K562 (cell line): ENCODE data around the gene TUB. TPM values are rescaled to one million over a fixed set of nuclear protein-coding genes. Genes with fewer than 3 reads are reported as not detected.

Experiments used
- ATAC-seq: fragments of 200-7000 bp; cut with Tn5 transposase; 3 replicates; pipeline ENCODE4 v1.9.1; 2020; ENCODE audit warnings: moderate library complexity
- BruUV-seq: library from RNA; stranded (reverse); fragments of 400-500 nt; replicated peaks from 2 replicates; lab custom pipeline; 2021; lab: Mats Ljungman, UMichigan
- CTCF ChIA-PET: fragments of 300-600 bp; formaldehyde crosslinking; extraction: SDS; loops from one replicate; lab custom pipeline; 2021; ENCODE audit warnings: low intra/inter-chr PET ratio; lab: Yijun Ruan, JAX
- POLR2A ChIA-PET: fragments of 300-600, 350-650 bp; sonication (Branson Sonifier 250); formaldehyde crosslinking; extraction: SDS; loops from one replicate; lab custom pipeline; 2021; ENCODE audit warnings: antibody characterized with exemption, inconsistent platforms; lab: Yijun Ruan, JAX
- DNase-seq, 4 experiments: peaks; one replicate each; pipeline versions ENCODE4 v3.0.0 to v3.0.0-alpha.2; 2011 to 2018; ENCODE audit warnings: low spot score in 3 of 4, mixed read lengths in 3 of 4; ENCODE audit errors: extremely low read depth in 1 of 4
- FAIRE-seq: peaks from 2 replicates; lab custom pipeline; 2011; peaks lifted over from hg19 to GRCh38; lab: Jason Lieb, UNC
- H2AFZ ChIP-seq: 2 replicates; pipeline ENCODE4 v1.6.0; 2011; ENCODE audit warnings: low read depth, low read length, control low read depth, inconsistent platforms
- H3K27ac ChIP-seq: fragments of 200-600 bp; 3 replicates; pipeline ENCODE4 v1.8.0; 2011; ENCODE audit warnings: low read depth, mild to moderate bottlenecking, control low read depth, inconsistent platforms, low read length, moderate library complexity, mixed read lengths; ENCODE audit errors: extremely low read depth
- H3K27me3 ChIP-seq, 2 experiments: fragments of 300-600 bp in 1 of 2; 2 replicates in 1 of 2; 3 replicates in 1 of 2; pipeline versions ENCODE4 v1.6.0 to v1.8.0; 2011; ENCODE audit warnings: inconsistent platforms in 2 of 2, low read length in 2 of 2, mild to moderate bottlenecking in 1 of 2, mixed read lengths in 1 of 2, moderate library complexity in 1 of 2; ENCODE audit not compliant: control insufficient read depth in 2 of 2, insufficient read depth in 2 of 2
- H3K36me3 ChIP-seq: fragments of 300-600 bp; 3 replicates; pipeline ENCODE4 v1.8.0; 2011; ENCODE audit warnings: mild to moderate bottlenecking, low read length, inconsistent platforms; ENCODE audit not compliant: control insufficient read depth, insufficient read depth
- H3K4me1 ChIP-seq, 2 experiments: fragments of 200-600 bp in 1 of 2; replicated peaks in 1 of 2; 2 replicates in 1 of 2; 3 replicates in 1 of 2; pipeline versions ENCODE4 v1.5.1 to v1.8.0; 2011; ENCODE audit warnings: inconsistent platforms in 2 of 2, low read length in 2 of 2, mild to moderate bottlenecking in 1 of 2, mixed read lengths in 1 of 2, moderate library complexity in 1 of 2; ENCODE audit not compliant: control insufficient read depth in 2 of 2, insufficient read depth in 2 of 2
- H3K4me2 ChIP-seq: 2 replicates; pipeline ENCODE4 v1.6.1; 2011; ENCODE audit warnings: low read length, control low read depth, inconsistent platforms, mixed read lengths; ENCODE audit not compliant: insufficient read depth
- H3K4me3 ChIP-seq: fragments of 200-600 bp; sonication (generic), shearing (Covaris generic); 2 replicates; pipeline ENCODE4 v1.5.1; 2016; ENCODE audit warnings: control low read depth, inconsistent platforms
- H3K79me2 ChIP-seq: fragments of 200-600 bp; 3 replicates; pipeline ENCODE4 v1.8.0; 2011; ENCODE audit warnings: low read length, inconsistent platforms; ENCODE audit not compliant: control insufficient read depth, insufficient read depth
- H3K9ac ChIP-seq, 2 experiments: 2 replicates each; pipeline versions ENCODE4 v1.6.0 to v1.6.1; 2011; ENCODE audit warnings: low read depth in 2 of 2, low read length in 2 of 2, control low read depth in 1 of 2, inconsistent platforms in 1 of 2, mild to moderate bottlenecking in 1 of 2, mixed read lengths in 1 of 2; ENCODE audit not compliant: insufficient read depth in 1 of 2
- H3K9me1 ChIP-seq: one replicate; pipeline ENCODE4 v1.6.0; 2011; ENCODE audit warnings: inconsistent platforms, mild to moderate bottlenecking, low read length, moderate library complexity; ENCODE audit not compliant: control insufficient read depth, insufficient read depth
- H3K9me3 ChIP-seq: replicated peaks from 2 replicates; pipeline ENCODE4 v1.5.1; 2011; ENCODE audit warnings: low read depth, low read length, inconsistent platforms; ENCODE audit not compliant: control insufficient read depth, insufficient read depth
- H4K20me1 ChIP-seq: replicated peaks from 2 replicates; pipeline ENCODE4 v1.6.1; 2011; ENCODE audit warnings: low read length, inconsistent platforms, mixed read lengths; ENCODE audit not compliant: control insufficient read depth, insufficient read depth
- BHLHE40 ChIP-seq: IDR thresholded peaks from 2 replicates; pipeline ENCODE4 v1.6.1; 2011; ENCODE audit warnings: low read length, improper control_type of control experiment
- CAMTA2 ChIP-seq: fragments of 250-450 bp; sonication (Bioruptor Pico); conservative IDR thresholded peaks from 2 replicates; pipeline ENCODE4 v1.5.1; 2022
- E2F3 ChIP-seq: fragments of 250-450 bp; sonication (Bioruptor Pico); IDR thresholded peaks from 2 replicates; pipeline ENCODE4 v1.4.0; 2020; ENCODE audit warnings: mild to moderate bottlenecking
- HDAC3 ChIP-seq: fragments of 450-650 bp; IDR thresholded peaks from 2 replicates; pipeline ENCODE4 v1.6.1; 2018; ENCODE audit warnings: borderline replicate concordance, mild to moderate bottlenecking, moderate library complexity; ENCODE audit not compliant: partially characterized antibody
- NBN ChIP-seq: fragments of 450-650 bp; IDR thresholded peaks from 2 replicates; pipeline ENCODE4 v1.6.1; 2016; ENCODE audit warnings: low read depth, mild to moderate bottlenecking
- NCOA4 ChIP-seq: fragments of 450-650 bp; IDR thresholded peaks from 2 replicates; pipeline ENCODE4 v1.6.1; 2018; ENCODE audit warnings: mild to moderate bottlenecking; ENCODE audit not compliant: partially characterized antibody
- NR2F6 ChIP-seq: fragments of 450-650 bp; formaldehyde crosslinking; IDR thresholded peaks from 2 replicates; pipeline ENCODE4 v1.4.0; 2020; ENCODE audit warnings: mild to moderate bottlenecking
- RBM15 ChIP-seq: fragments of 200-400 bp; formaldehyde crosslinking; IDR thresholded peaks from 2 replicates; pipeline ENCODE4 v1.6.1; 2018; ENCODE audit warnings: mild to moderate bottlenecking, low read length, moderate library complexity; ENCODE audit not compliant: insufficient read depth
- RFX1 ChIP-seq: fragments of 450-650 bp; IDR thresholded peaks from 2 replicates; pipeline ENCODE4 v1.6.1; 2016; ENCODE audit warnings: mild to moderate bottlenecking, moderate library complexity
- SNRNP70 ChIP-seq: fragments of 200-400 bp; formaldehyde crosslinking; optimal IDR thresholded peaks from 2 replicates; pipeline ENCODE3; 2017; ENCODE audit warnings: low read depth, low read length
- TAL1 ChIP-seq: fragments of 450-650 bp; IDR thresholded peaks from 2 replicates; pipeline ENCODE4 v1.6.1; 2016; ENCODE audit warnings: mild to moderate bottlenecking
- ZKSCAN8 ChIP-seq: fragments of 200-800 bp; sonication (Bioruptor generic); IDR thresholded peaks from 2 replicates; pipeline ENCODE4 v1.6.1; 2016; ENCODE audit warnings: missing genetic modification characterization, missing compliant biosample characterization
- ZNF124 ChIP-seq: sonication (generic); formaldehyde crosslinking; IDR thresholded peaks from 2 replicates; pipeline ENCODE4 v1.8.1; 2022; ENCODE audit warnings: missing genetic modification reagents
- WGBS: fragments of 100-300 bp; shearing (Covaris generic); methylation state at CpG from one replicate; pipeline ENCODE4 v1.1.6; 2016; ENCODE audit warnings: low coverage, mixed read lengths; ENCODE audit not compliant: insufficient coverage; ENCODE audit errors: missing lambda C conversion rate; 5-methylcytosine and 5-hydroxymethylcytosine counted together
- in situ Hi-C: fragments of 300-500 bp; cut with MboI; formaldehyde crosslinking; loops from 4 replicates; pipeline ENCODE4 v1.15.0; 2018; ENCODE audit warnings: inconsistent platforms, mixed read lengths
- intact Hi-C: fragments of 100-400 bp; cut with micrococcal nuclease; formaldehyde crosslinking; loops from 2 replicates; pipeline ENCODE4 v1.14.2; 2022
- polyA plus RNA-seq, 8 experiments: library from polyadenylated mRNA; depleted of rRNA in 4 of 8; stranded (reverse) in 5 of 8; unstranded in 3 of 8; fragments of >200 nt; fragmentation: Nextera tagmentation in 2 of 8; fragmentation: Illumina TruSeq in 1 of 8; extraction: Ambion mirVana in 2 of 8; extraction: Trizol in 1 of 8; gene quantifications; 2 replicates each; pipeline versions ENCODE4 v1.2.1 to v1.2.3, GENCODE V29; 2011 to 2014; ENCODE audit warnings: inconsistent platforms in 1 of 8, missing spikeins in 1 of 8
- total RNA-seq, 7 experiments: library from RNA; depleted of rRNA in 6 of 7; stranded (reverse); fragments of >200 nt in 6 of 7; fragmentation: Illumina TruSeq in 2 of 7; extraction: Trizol in 2 of 7; gene quantifications; 2 replicates each; pipeline versions ENCODE4 v1.2.1 to v1.2.3, GENCODE V29; 2011 to 2021; ENCODE audit warnings: low replicate concordance in 1 of 7
- TF ChIP-seq, protein P1 (sequence below): fragments of 250-450 bp; sonication (Bioruptor Pico); IDR thresholded peaks from 2 replicates; pipeline ENCODE4 v1.5.0; 2021; ENCODE audit warnings: mild to moderate bottlenecking, moderate library complexity
- TF ChIP-seq, protein P2 (sequence below), 2 experiments: fragments of 200-800 bp in 1 of 2; sonication (Bioruptor generic) in 1 of 2; sonication (generic) in 1 of 2; formaldehyde crosslinking in 1 of 2; IDR thresholded peaks in 1 of 2; conservative IDR thresholded peaks in 1 of 2; 2 replicates each; pipeline versions ENCODE4 v1.5.0 to v1.6.1; 2016 to 2020; ENCODE audit warnings: missing compliant biosample characterization in 1 of 2, missing genetic modification characterization in 1 of 2, missing genetic modification reagents in 1 of 2
- TF ChIP-seq, protein P3 (sequence below): fragments of 250-450 bp; sonication (Bioruptor Pico); IDR thresholded peaks from 2 replicates; pipeline ENCODE4 v1.4.0; 2020
- TF ChIP-seq, protein P4 (sequence below): fragments of 250-450 bp; sonication (Bioruptor Pico); IDR thresholded peaks from 2 replicates; pipeline ENCODE4 v1.4.0; 2020; ENCODE audit warnings: mild to moderate bottlenecking

TUB gene
- total and polyA plus RNA-seq, 9 of the 15 experiments (the other 6 are each of a cell fraction or from before 2014, with no cell fraction given): not detected

DNA sequence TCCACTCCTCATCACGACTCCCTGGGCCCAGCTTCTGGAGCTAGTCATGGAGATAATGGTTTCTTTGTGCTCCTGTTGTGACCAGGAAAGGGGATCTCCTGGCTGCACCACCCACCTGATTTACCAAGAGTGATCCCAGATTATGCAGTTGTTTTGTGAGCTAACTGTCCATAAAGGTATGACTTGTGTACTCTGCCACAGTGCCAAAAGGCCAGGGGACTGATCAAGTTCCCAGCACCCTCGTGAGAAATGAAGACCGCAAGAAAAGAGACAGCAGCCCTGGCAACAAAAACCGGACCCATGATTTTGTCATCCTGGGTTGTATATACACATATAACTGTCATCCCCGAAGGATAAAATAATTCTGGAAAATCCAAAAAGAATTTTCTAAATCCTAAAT lies 26.6 kb downstream of the TUB start:
- H3K4me2 ChIP-seq: no peak overlapping the region
- H3K27ac ChIP-seq: no peak overlapping the region
- no peaks in the 10 kb centered on the region for H3K9me1 ChIP-seq
- no peak overlapping the region for H2AFZ ChIP-seq
- H3K4me1 ChIP-seq: no peaks in the 10 kb centered on the region
- intact Hi-C loops (no loop called here), in situ Hi-C loops (no loop called here)
- 1% methylated on average over 5 of the region's 5 CpGs for WGBS
- no peak overlapping the region for H3K4me3 ChIP-seq
- no peaks in the 10 kb centered on the region for H3K36me3 ChIP-seq
- H3K27me3 ChIP-seq: peaks cover 0 to 8% of the 10 kb centered on the region in 2 experiments; a peak in 3 of 5 replicates
- DNase-seq (no peak), ATAC-seq (no peak), FAIRE-seq (no peak)
- ChIA-PET CTCF (no interaction called here), POLR2A (interaction anchor here (0.9 kb wide), 1 partner anchor 19 kb away, joined by 3 read pairs; no protein-coding TSS in a partner anchor)
- H3K79me2 ChIP-seq: no peaks in the 10 kb centered on the region
- no peak overlapping the region for H3K9ac ChIP-seq
- no peaks in the 10 kb centered on the region; the same call in 1 of the 2 replicates for H4K20me1 ChIP-seq
- no TSS peak for BruUV-seq
- no peaks in the 10 kb centered on the region for H3K9me3 ChIP-seq
- TF ChIP-seq NCOA4 (no peak), NBN (no peak), CAMTA2 (no peak), NR2F6 (CRISPR knock-in tag) (no peak), E2F3 (CRISPR knock-in tag) (no peak), HDAC3 (no peak), BHLHE40 (no peak), ZKSCAN8 (CRISPR knock-in tag) (no peak), ZNF124 (CRISPR knock-in tag) (no peak), RBM15 (no peak), TAL1 (no peak), SNRNP70 (no peak), RFX1 (no peak)
- TF ChIP-seq, protein P1, sequence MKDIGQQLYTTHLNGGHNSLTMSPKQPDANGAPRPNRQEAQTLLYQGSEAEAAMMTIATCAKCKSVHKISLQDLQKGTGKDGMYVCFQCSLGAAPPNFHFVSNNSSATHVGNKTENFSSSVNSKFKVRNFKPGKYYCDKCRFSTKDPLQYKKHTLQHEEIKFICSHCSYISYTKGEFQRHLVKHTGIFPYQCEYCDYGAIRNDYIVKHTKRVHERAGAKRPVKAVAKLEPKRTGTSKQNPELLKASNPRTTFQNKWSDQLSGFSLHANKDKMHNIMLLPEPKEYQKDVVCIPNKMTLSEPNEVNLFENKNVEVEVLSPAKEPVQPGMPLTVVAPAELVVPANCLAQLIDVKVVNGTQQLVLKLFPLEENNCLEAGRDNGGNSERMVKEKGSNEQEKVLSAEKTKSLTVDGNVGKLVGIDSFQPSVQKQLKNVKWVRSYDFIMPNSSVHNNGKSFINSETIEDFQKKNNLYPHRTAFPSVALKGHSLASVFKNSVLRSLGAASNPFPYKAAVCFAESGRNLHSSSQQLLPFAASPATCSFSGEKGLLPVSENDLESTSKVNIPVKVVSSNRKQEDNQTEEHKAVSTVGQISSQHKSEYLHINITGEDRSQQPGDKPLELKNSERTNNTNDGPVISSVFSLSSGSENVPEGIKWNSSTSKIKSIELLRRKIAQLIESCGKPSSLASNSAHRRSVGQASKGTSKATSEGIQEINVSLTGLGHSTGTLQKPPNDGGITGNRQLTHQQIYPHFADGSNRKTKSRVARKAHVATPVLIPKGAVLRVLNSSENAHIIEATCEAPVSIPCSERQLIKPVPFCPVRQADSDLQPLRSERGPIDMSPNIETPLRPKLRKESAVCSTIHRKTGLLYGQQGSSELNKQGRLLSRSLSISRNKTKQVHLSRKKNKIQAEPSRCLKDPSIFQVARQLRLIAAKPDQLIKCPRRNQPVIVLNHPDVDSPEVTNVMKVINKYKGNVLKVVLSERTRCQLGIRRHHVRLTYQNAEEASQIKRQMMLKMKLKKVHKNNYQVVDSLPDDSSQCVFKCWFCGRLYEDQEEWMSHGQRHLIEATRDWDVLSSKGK (CRISPR knock-in tag): no peak
- TF ChIP-seq, protein P2, sequence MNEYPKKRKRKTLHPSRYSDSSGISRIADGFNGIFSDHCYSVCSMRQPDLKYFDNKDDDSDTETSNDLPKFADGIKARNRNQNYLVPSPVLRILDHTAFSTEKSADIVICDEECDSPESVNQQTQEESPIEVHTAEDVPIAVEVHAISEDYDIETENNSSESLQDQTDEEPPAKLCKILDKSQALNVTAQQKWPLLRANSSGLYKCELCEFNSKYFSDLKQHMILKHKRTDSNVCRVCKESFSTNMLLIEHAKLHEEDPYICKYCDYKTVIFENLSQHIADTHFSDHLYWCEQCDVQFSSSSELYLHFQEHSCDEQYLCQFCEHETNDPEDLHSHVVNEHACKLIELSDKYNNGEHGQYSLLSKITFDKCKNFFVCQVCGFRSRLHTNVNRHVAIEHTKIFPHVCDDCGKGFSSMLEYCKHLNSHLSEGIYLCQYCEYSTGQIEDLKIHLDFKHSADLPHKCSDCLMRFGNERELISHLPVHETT (CRISPR knock-in tag; conservative IDR thresholded peaks at IDR 0.05 in 1 of 2, IDR thresholded peaks at IDR 0.05 in 1 of 2): no peak
- TF ChIP-seq, protein P3, sequence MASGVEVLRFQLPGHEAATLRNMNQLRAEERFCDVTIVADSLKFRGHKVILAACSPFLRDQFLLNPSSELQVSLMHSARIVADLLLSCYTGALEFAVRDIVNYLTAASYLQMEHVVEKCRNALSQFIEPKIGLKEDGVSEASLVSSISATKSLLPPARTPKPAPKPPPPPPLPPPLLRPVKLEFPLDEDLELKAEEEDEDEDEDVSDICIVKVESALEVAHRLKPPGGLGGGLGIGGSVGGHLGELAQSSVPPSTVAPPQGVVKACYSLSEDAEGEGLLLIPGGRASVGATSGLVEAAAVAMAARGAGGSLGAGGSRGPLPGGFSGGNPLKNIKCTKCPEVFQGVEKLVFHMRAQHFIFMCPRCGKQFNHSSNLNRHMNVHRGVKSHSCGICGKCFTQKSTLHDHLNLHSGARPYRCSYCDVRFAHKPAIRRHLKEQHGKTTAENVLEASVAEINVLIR (CRISPR knock-in tag): no peak
- TF ChIP-seq, protein P4, sequence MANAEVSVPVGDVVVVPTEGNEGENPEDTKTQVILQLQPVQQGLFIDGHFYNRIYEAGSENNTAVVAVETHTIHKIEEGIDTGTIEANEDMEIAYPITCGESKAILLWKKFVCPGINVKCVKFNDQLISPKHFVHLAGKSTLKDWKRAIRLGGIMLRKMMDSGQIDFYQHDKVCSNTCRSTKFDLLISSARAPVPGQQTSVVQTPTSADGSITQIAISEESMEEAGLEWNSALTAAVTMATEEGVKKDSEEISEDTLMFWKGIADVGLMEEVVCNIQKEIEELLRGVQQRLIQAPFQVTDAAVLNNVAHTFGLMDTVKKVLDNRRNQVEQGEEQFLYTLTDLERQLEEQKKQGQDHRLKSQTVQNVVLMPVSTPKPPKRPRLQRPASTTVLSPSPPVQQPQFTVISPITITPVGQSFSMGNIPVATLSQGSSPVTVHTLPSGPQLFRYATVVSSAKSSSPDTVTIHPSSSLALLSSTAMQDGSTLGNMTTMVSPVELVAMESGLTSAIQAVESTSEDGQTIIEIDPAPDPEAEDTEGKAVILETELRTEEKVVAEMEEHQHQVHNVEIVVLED (CRISPR knock-in tag): no peak
